ENCODE measurements around the gene RBM20. TPM values are rescaled to one million over a fixed set of nuclear protein-coding genes. Genes with fewer than 3 reads are reported as not detected.

The RBM20 gene
- polyA plus RNA-seq, 3 donors = not detected

DNA sequence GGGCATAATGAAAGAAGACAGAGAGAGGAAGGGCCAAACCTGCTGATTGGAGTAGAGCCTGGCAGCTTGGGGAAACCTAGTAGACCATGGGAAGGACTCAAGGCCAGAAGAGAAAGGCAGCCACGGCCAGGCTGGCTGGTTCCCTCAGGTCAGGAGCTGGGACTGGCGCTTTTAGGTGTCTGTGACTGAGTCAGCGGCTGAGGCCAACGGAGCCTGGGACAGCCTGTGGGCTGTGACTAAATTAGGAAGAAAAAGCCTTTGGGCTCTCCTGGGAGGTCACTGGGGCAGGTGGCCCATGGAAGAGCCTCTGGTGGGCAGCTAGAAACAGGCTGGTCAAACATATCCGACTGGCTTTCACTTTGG is 118.7 kb downstream of the RBM20 start:
- H3K9ac ChIP-seq (ENCODE audit: insufficient read depth, low read length, poor library complexity, severe bottlenecking) = no peak overlapping the region
- H3K4me3 ChIP-seq (replicated peaks in 1 of 3; ENCODE audit: low read depth in 2 of 3, low read length in 3 of 3) = no peak overlapping the region
- H3K27ac ChIP-seq (ENCODE audit: low read depth in 1 of 2, low read length in 2 of 2) = no peak overlapping the region
- peaks cover 0 to 8% (median 4%) of the 10 kb centered on the region in 3 donors for H3K27me3 Mint-ChIP-seq (ENCODE audit: low read depth in 3 of 3)
- H3K4me2 ChIP-seq (replicated peaks; ENCODE audit: extremely low read depth, low read length, poor library complexity, severe bottlenecking) = no peak overlapping the region
- intact Hi-C loops (cut with micrococcal nuclease) = no loop called here
- no peaks in the 10 kb centered on the region for H3K36me3 ChIP-seq (replicated peaks in 1 of 2; ENCODE audit: control insufficient read depth in 1 of 2, insufficient read depth in 2 of 2, low read length in 2 of 2)
- no peaks in the 10 kb centered on the region for H4K20me1 ChIP-seq (ENCODE audit: insufficient read depth, low read length)
- H3K27me3 ChIP-seq (ENCODE audit: control insufficient read depth in 2 of 2, insufficient read depth in 2 of 2, low read length in 2 of 2) = peaks cover 0 to 2% of the 10 kb centered on the region in 2 donors
- no peaks in the 10 kb centered on the region for H3K9me3 ChIP-seq (replicated peaks in 1 of 2; ENCODE audit: control insufficient read depth in 1 of 2, insufficient read depth in 1 of 2, low read length in 2 of 2)
- TF ChIP-seq, protein P1, sequence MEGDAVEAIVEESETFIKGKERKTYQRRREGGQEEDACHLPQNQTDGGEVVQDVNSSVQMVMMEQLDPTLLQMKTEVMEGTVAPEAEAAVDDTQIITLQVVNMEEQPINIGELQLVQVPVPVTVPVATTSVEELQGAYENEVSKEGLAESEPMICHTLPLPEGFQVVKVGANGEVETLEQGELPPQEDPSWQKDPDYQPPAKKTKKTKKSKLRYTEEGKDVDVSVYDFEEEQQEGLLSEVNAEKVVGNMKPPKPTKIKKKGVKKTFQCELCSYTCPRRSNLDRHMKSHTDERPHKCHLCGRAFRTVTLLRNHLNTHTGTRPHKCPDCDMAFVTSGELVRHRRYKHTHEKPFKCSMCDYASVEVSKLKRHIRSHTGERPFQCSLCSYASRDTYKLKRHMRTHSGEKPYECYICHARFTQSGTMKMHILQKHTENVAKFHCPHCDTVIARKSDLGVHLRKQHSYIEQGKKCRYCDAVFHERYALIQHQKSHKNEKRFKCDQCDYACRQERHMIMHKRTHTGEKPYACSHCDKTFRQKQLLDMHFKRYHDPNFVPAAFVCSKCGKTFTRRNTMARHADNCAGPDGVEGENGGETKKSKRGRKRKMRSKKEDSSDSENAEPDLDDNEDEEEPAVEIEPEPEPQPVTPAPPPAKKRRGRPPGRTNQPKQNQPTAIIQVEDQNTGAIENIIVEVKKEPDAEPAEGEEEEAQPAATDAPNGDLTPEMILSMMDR (IDR thresholded peaks at IDR 0.05) = no peak
- no peaks in the 10 kb centered on the region for H3K36me3 Mint-ChIP-seq
- H2AFZ ChIP-seq (ENCODE audit: insufficient read depth, low read depth, low read length, poor library complexity, severe bottlenecking) = no peak overlapping the region
- H3K27ac Mint-ChIP-seq = no peak overlapping the region
- WGBS (ENCODE audit: insufficient coverage) = 94% methylated on average over 4 of the region's 5 CpGs
- no peak for DNase-seq
- no peak overlapping the region for H3K4me3 Mint-ChIP-seq
- no peaks in the 10 kb centered on the region for H3K4me1 ChIP-seq (ENCODE audit: control insufficient read depth in 1 of 2, insufficient read depth in 2 of 2, low read length in 2 of 2)
- H3K79me2 ChIP-seq (ENCODE audit: insufficient read depth, low read length) = no peaks in the 10 kb centered on the region
- H3K4me1 Mint-ChIP-seq = no peaks in the 10 kb centered on the region
- H3K9me3 Mint-ChIP-seq = peaks cover 0 to 3% (median 0%) of the 10 kb centered on the region in 7 donors

DNA sequence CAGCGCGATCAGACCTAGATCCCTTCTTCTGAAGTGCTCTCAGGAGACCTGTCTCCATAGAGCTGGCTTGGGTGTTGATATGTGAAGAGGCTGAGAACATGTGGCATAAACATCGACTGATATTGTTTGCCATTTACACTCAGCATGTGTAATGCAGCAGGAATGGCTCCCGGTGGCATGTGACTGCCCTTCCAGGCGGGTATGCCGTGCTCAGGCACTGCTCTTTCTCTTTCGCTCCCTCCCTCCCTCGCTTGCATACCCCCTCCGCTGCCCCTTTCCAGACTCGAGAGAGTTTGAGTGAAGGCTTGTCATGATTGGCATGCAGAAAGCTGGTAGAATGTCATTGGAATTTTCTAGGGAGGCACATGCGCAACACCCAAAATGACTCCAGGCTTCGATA is 120.2 kb downstream of the RBM20 start:
- peak overlapping the region in 1 of 2 donors; percentile 15 for H3K4me3 Mint-ChIP-seq
- Histone ChIP-seq H3K9me3 (replicated peaks in 1 of 2; ENCODE audit: control insufficient read depth in 1 of 2, insufficient read depth in 1 of 2, low read length in 2 of 2) (no peaks in the 10 kb centered on the region), H3K27me3 (ENCODE audit: control insufficient read depth in 2 of 2, insufficient read depth in 2 of 2, low read length in 2 of 2) (peaks cover 0 to 2% of the 10 kb centered on the region in 2 donors), H4K20me1 (ENCODE audit: insufficient read depth, low read length) (no peaks in the 10 kb centered on the region), H3K4me3 (replicated peaks in 1 of 3; ENCODE audit: low read depth in 2 of 3, low read length in 3 of 3) (no peak overlapping the region), H3K9ac (ENCODE audit: insufficient read depth, low read length, poor library complexity, severe bottlenecking) (no peak overlapping the region), H3K79me2 (ENCODE audit: insufficient read depth, low read length) (no peaks in the 10 kb centered on the region), H3K27ac (ENCODE audit: low read depth in 1 of 2, low read length in 2 of 2) (no peak overlapping the region), H3K36me3 (replicated peaks in 1 of 2; ENCODE audit: control insufficient read depth in 1 of 2, insufficient read depth in 2 of 2, low read length in 2 of 2) (no peaks in the 10 kb centered on the region), H3K4me1 (ENCODE audit: control insufficient read depth in 1 of 2, insufficient read depth in 2 of 2, low read length in 2 of 2) (no peaks in the 10 kb centered on the region), H3K4me2 (replicated peaks; ENCODE audit: extremely low read depth, low read length, poor library complexity, severe bottlenecking) (no peak overlapping the region), H2AFZ (ENCODE audit: insufficient read depth, low read depth, low read length, poor library complexity, severe bottlenecking) (no peak overlapping the region)
- H3K27ac Mint-ChIP-seq = peak overlapping the region in 1 of 7 donors; percentile 11
- peaks cover 0 to 8% (median 4%) of the 10 kb centered on the region in 3 donors for H3K27me3 Mint-ChIP-seq (ENCODE audit: low read depth in 3 of 3)
- WGBS (ENCODE audit: insufficient coverage) = 81% methylated on average over 2 of the region's 12 CpGs
- TF ChIP-seq, protein P1 (IDR thresholded peaks at IDR 0.05) = no peak
- intact Hi-C loops (cut with micrococcal nuclease) = no loop called here
- H3K36me3 Mint-ChIP-seq = no peaks in the 10 kb centered on the region
- H3K9me3 Mint-ChIP-seq = peaks cover 0 to 3% (median 0%) of the 10 kb centered on the region in 7 donors
- DNase-seq = no peak
- no peaks in the 10 kb centered on the region for H3K4me1 Mint-ChIP-seq

All from CD14-positive monocyte (primary cell).